Spleen (tissue), 11 donors: Measurements from ENCODE around the gene PLEKHG1. TPM values are rescaled to one million over a fixed set of nuclear protein-coding genes. Genes with fewer than 3 reads are reported as not detected.

Experiments used
- DNase-seq: peaks from one replicate; pipeline ENCODE4 v3.0.0-alpha.2; 2020
- H3K27ac ChIP-seq, 8 donors: fragments of 200-600 bp; sonication (generic) in 7 of 8; 1 replicate in 4 of 8; 2 replicates in 4 of 8; pipeline versions ENCODE4 v1.5.0 to v1.8.0; 2016 to 2021; ENCODE audit warnings: inconsistent platforms in 4 of 8, mild to moderate bottlenecking in 4 of 8, moderate library complexity in 1 of 8
- H3K27me3 ChIP-seq, 7 donors: fragments of 200-600 bp; sonication (generic) in 6 of 7; replicated peaks in 1 of 7; 1 replicate in 4 of 7; 2 replicates in 3 of 7; pipeline versions ENCODE4 v1.5.0 to v1.8.0; 2016 to 2021; ENCODE audit warnings: inconsistent platforms in 3 of 7, mild to moderate bottlenecking in 1 of 7
- H3K36me3 ChIP-seq, 6 donors: fragments of 200-600 bp; sonication (generic) in 5 of 6; 1 replicate in 4 of 6; 2 replicates in 2 of 6; pipeline versions ENCODE4 v1.5.0 to v1.8.0; 2016 to 2021; ENCODE audit warnings: inconsistent platforms in 2 of 6
- H3K4me1 ChIP-seq, 6 donors: fragments of 200-600 bp; sonication (generic) in 5 of 6; 1 replicate in 3 of 6; 2 replicates in 3 of 6; pipeline versions ENCODE4 v1.5.0 to v1.8.0; 2016 to 2021; ENCODE audit warnings: inconsistent platforms in 3 of 6
- H3K4me3 ChIP-seq, 8 donors: fragments of 200-600 bp; sonication (generic) in 7 of 8; 1 replicate in 4 of 8; 2 replicates in 4 of 8; pipeline versions ENCODE4 v1.5.0 to v1.8.0; 2016 to 2021; ENCODE audit warnings: inconsistent platforms in 4 of 8, mild to moderate bottlenecking in 4 of 8, moderate library complexity in 2 of 8
- H3K9me3 ChIP-seq, 8 donors: fragments of 200-600 bp; sonication (generic) in 7 of 8; 1 replicate in 4 of 8; 2 replicates in 4 of 8; pipeline versions ENCODE4 v1.5.0 to v1.8.0; 2016 to 2021; ENCODE audit warnings: inconsistent platforms in 4 of 8
- CTCF ChIP-seq, 11 experiments: fragments of 200-600 bp in 7 of 11; fragments of 450-650 bp in 4 of 11; sonication (generic) in 4 of 11; IDR thresholded peaks in 8 of 11; conservative IDR thresholded peaks in 3 of 11; 1 replicate in 7 of 11; 2 replicates in 4 of 11; pipeline versions ENCODE4 v1.4.0 to v1.8.0; 2016 to 2021; ENCODE audit warnings: antibody characterized with exemption in 11 of 11, inconsistent platforms in 4 of 11, mild to moderate bottlenecking in 1 of 11
- POLR2A ChIP-seq, 3 donors: fragments of 450-650 bp; IDR thresholded peaks; one replicate each; pipeline ENCODE4 v1.5.1; 2017; ENCODE audit warnings: antibody characterized with exemption in 3 of 3, mild to moderate bottlenecking in 1 of 3
- POLR2AphosphoS5 ChIP-seq, 3 donors: sonication (generic); formaldehyde crosslinking; IDR thresholded peaks; one replicate each; pipeline ENCODE4 v1.5.1; 2017; ENCODE audit warnings: antibody characterized with exemption in 3 of 3
- WGBS, 5 donors: extraction: QIAGEN DNeasy Blood & Tissue Kit in 3 of 5; methylation state at CpG; one replicate each; pipeline versions ENCODE4 v1.1.5 to v1.1.7; 2013 to 2018; 5-methylcytosine and 5-hydroxymethylcytosine counted together
- intact Hi-C: fragments of 100-400 bp; cut with DNase I; formaldehyde crosslinking; loops from one replicate; pipeline ENCODE4 v1.15.0; 2023; ENCODE audit warnings: low total_unique reads
- polyA plus RNA-seq, 3 donors: library from polyadenylated mRNA; stranded (reverse); fragments of 200-250 nt; gene quantifications; one replicate each; pipeline ENCODE4 v1.2.1, GENCODE V29; 2013
- total RNA-seq, 7 donors: library from RNA; depleted of rRNA in 3 of 7; stranded (reverse); fragments of >200 nt in 3 of 7; fragmentation: NEBNext Ultra II Directional in 4 of 7; extraction: Animal tissue kit (Norgen Biotek cat#: 25700) in 4 of 7; gene quantifications; one replicate each; pipeline versions ENCODE4 v1.1.0 to v1.2.1, GENCODE V29; 2016 to 2021
- donor health status: healthy with polysubstance abuse.
- donor health status: DM: no; HTN: no; CAD: no; lungs with moderate emphysema.
- donor health status: DM: no; HTN: no; CAD: no.
- donor health status: Bipolar disorder and iron deficiency.
- donor health status: healthy.
- donor health status: DM: no; HTN: no; CAD: no.
- donor health status: DM: yes; HTN: yes; CAD: no.

Gene PLEKHG1
- total and polyA plus RNA-seq, 10 donors = 14.2 to 361 (median 161) TPM

- H3K4me1 ChIP-seq = peaks cover 8 to 80% (median 33%) of the 10 kb centered on the region in 6 donors
- WGBS, 5 donors = 50 to 79% (median 69%) methylated on average over 3 of the region's 3 CpGs
- H3K27me3 ChIP-seq = peaks cover 0 to 9% (median 0%) of the 10 kb centered on the region in 7 donors
- no peak for TF ChIP-seq POLR2A (IDR thresholded peaks at IDR 0.05)
- TF ChIP-seq POLR2AphosphoS5 (IDR thresholded peaks at IDR 0.05) = no peak
- no peak for TF ChIP-seq CTCF (IDR thresholded peaks at IDR 0.05 in 8 of 11, conservative IDR thresholded peaks at IDR 0.05 in 3 of 11)
- intact Hi-C loops = loop anchor here (10.0 kb wide), 1 partner anchor 191 kb away; no protein-coding TSS in a partner anchor
- peaks cover 0 to 16% (median 0%) of the 10 kb centered on the region in 6 donors for H3K36me3 ChIP-seq
- H3K9me3 ChIP-seq = no peaks in the 10 kb centered on the region
- peak overlapping the region in 5 of 8 donors; percentile 5 to 58 (median 41) for H3K27ac ChIP-seq
- DNase-seq = no peak
- no peak overlapping the region for H3K4me3 ChIP-seq
These were observed 6.5 kb downstream of the PLEKHG1 start for GRCh38 chr6:150606168-150606591.

GRCh38 chr6:150606647-150607328 is 7.1 kb downstream of the PLEKHG1 start:
- Histone ChIP-seq H3K4me1 (peaks cover 6 to 75% (median 32%) of the 10 kb centered on the region in 6 donors), H3K27me3 (peaks cover 0 to 3% (median 0%) of the 10 kb centered on the region in 7 donors), H3K9me3 (no peaks in the 10 kb centered on the region), H3K36me3 (peaks cover 0 to 16% (median 0%) of the 10 kb centered on the region in 6 donors), H3K27ac (peak overlapping the region in 5 of 8 donors; percentile 5 to 58 (median 41)), H3K4me3 (no peak overlapping the region)
- intact Hi-C loops = loop anchor here (10.0 kb wide), 1 partner anchor 192 kb away; no protein-coding TSS in a partner anchor
- TF ChIP-seq POLR2A (IDR thresholded peaks at IDR 0.05) (no peak), CTCF (IDR thresholded peaks at IDR 0.05 in 8 of 11, conservative IDR thresholded peaks at IDR 0.05 in 3 of 11) (no peak), POLR2AphosphoS5 (IDR thresholded peaks at IDR 0.05) (no peak)
- 52 to 70% (median 54%) methylated on average over 5 of the region's 5 CpGs for WGBS, 5 donors
- no peak for DNase-seq

GRCh38 chr6:150607329-150607650 is 7.6 kb downstream of the PLEKHG1 start:
- H3K36me3 ChIP-seq = peaks cover 0 to 16% (median 0%) of the 10 kb centered on the region in 6 donors
- H3K27me3 ChIP-seq = no peaks in the 10 kb centered on the region
- WGBS, 5 donors = 61 to 80% (median 68%) methylated on average over 3 of the region's 3 CpGs
- intact Hi-C loops = loop anchor here (10.0 kb wide), 1 partner anchor 192 kb away; no protein-coding TSS in a partner anchor
- DNase-seq = no peak
- no peaks in the 10 kb centered on the region for H3K9me3 ChIP-seq
- H3K27ac ChIP-seq = peak overlapping the region in 4 of 8 donors; percentile 37 to 58 (median 42)
- no peak overlapping the region for H3K4me3 ChIP-seq
- peaks cover 6 to 75% (median 32%) of the 10 kb centered on the region in 6 donors for H3K4me1 ChIP-seq
- TF ChIP-seq CTCF (IDR thresholded peaks at IDR 0.05 in 8 of 11, conservative IDR thresholded peaks at IDR 0.05 in 3 of 11) (no peak), POLR2A (IDR thresholded peaks at IDR 0.05) (no peak), POLR2AphosphoS5 (IDR thresholded peaks at IDR 0.05) (no peak)

- intact Hi-C loops = no loop called here
- H3K36me3 ChIP-seq = peaks cover 0 to 13% (median 0%) of the 10 kb centered on the region in 6 donors
- H3K4me3 ChIP-seq = no peak overlapping the region
- no peak for DNase-seq
- H3K27me3 ChIP-seq = no peaks in the 10 kb centered on the region
- TF ChIP-seq POLR2A (IDR thresholded peaks at IDR 0.05) (no peak), CTCF (IDR thresholded peaks at IDR 0.05 in 8 of 11, conservative IDR thresholded peaks at IDR 0.05 in 3 of 11) (no peak), POLR2AphosphoS5 (IDR thresholded peaks at IDR 0.05) (no peak)
- peak overlapping the region in 3 of 8 donors; percentile 45 to 65 (median 55) for H3K27ac ChIP-seq
- H3K4me1 ChIP-seq = peaks cover 11 to 60% (median 32%) of the 10 kb centered on the region in 6 donors
- H3K9me3 ChIP-seq = no peaks in the 10 kb centered on the region
These were observed 10.9 kb downstream of the PLEKHG1 start for GRCh38 chr6:150610584-150610983.
